Mucosa of stomach (tissue), 1 donor: ENCODE measurements around the gene EVPLL.
A peak's percentile ranks its signal among the peaks of the same experiment; 100 is the strongest.
"Not testable (repeated sequence)": the region's sequence is repeated elsewhere in the genome, so short reads cannot be mapped to it uniquely, and the experiment has no call there.

Experiments used
- H3K27me3 ChIP-seq: one replicate; pipeline ENCODE4 v1.7.0; 2013; ENCODE audit warnings: mild to moderate bottlenecking, low read length; ENCODE audit not compliant: control insufficient read depth, insufficient read depth
- H3K36me3 ChIP-seq: one replicate; pipeline ENCODE4 v1.7.0; 2013; ENCODE audit warnings: low read length; ENCODE audit not compliant: control insufficient read depth, insufficient read depth
- H3K4me1 ChIP-seq: one replicate; pipeline ENCODE4 v1.7.0; 2013; ENCODE audit warnings: mild to moderate bottlenecking, low read length; ENCODE audit not compliant: control insufficient read depth, insufficient read depth
- H3K4me3 ChIP-seq: one replicate; pipeline ENCODE4 v1.7.0; 2013; ENCODE audit warnings: low read length
- H3K9ac ChIP-seq: one replicate; pipeline ENCODE4 v1.7.0; 2013; ENCODE audit warnings: mild to moderate bottlenecking, low read length, moderate library complexity
- H3K9me3 ChIP-seq: one replicate; pipeline ENCODE4 v1.7.0; 2013; ENCODE audit warnings: mild to moderate bottlenecking, low read length, moderate library complexity; ENCODE audit not compliant: control insufficient read depth
- donor health status: Pancreatic carcinoma.

EVPLL gene

GRCh38 chr17:18377437-18378204, at the start of gene EVPLL:
EVPLL (plus strand) TSS chr17:18377778; CDS start chr17:18380938, 3,160 bp downstream.
- peaks cover 34% of the 10 kb centered on the region for H3K4me1 ChIP-seq
- H3K9me3 ChIP-seq, result no peaks in the 10 kb centered on the region
- H3K36me3 ChIP-seq, result no peaks in the 10 kb centered on the region
- H3K4me3 ChIP-seq, result no peak within 1 kb of the TSS
- peak within 1 kb of the TSS; percentile 15 for H3K9ac ChIP-seq
- peaks cover 8% of the 10 kb centered on the region for H3K27me3 ChIP-seq

GRCh38 chr17:18328643-18329204, 48.9 kb upstream of the EVPLL start:
- no peak overlapping the region for H3K9ac ChIP-seq
- peaks cover 14% of the 10 kb centered on the region for H3K36me3 ChIP-seq
- H3K27me3 ChIP-seq, result no peaks in the 10 kb centered on the region
- H3K4me1 ChIP-seq, result no peaks in the 10 kb centered on the region
- H3K4me3 ChIP-seq, result no peak overlapping the region
- H3K9me3 ChIP-seq, result no peaks in the 10 kb centered on the region

DNA sequence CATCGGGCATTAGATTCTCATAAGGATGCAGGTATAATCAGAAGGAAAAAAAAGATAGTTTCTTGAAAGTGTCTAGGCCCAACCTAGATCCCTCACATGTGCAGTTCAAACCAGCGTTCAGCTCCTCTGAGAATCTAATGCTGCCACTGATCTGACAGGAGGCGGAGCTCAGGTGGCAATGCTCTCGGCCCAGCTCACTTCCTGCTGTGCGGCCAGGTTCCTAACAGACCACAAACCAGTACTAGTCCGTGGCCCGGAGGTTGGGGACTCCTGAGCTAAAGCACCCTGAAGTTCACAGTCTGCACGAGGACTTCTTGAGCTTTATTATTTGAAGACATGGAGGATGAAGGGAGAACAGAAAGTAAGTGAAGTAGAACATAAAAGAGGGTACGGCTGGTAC, 45.7 kb upstream of the EVPLL start:
- Histone ChIP-seq H3K9ac (no peak overlapping the region), H3K4me1 (no peaks in the 10 kb centered on the region), H3K4me3 (no peak overlapping the region), H3K9me3 (no peaks in the 10 kb centered on the region), H3K27me3 (no peaks in the 10 kb centered on the region), H3K36me3 (peaks cover 6% of the 10 kb centered on the region)

DNA sequence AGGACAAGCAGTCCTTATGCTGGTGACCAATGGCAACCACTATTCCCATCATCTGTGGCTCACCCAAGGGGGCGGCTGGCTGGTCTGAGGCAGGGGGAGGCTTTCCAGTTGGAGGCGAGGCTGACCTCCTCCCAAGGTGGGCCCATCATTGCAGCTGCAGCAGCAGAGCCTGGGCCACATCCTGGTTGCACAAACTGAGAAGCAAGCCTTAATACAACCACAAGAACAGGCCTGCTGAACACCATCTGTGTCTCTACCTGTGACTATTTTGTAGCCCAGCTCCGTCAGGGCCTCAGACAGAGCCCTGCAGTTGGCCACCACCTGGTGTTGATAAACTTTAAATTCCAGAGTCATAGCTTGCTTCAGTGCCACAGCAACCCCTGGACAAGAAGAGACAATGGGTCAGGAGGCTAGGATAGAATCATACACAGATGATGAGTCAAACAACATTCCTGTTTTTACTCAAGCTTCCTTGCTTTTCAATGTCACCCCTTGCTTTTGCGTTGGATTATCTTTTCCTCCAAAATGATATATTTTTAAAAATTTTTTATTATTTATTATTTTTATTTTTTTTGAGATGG, 44.6 kb upstream of the EVPLL start:
- Histone ChIP-seq H3K36me3 (peaks cover 6% of the 10 kb centered on the region), H3K9me3 (no peaks in the 10 kb centered on the region), H3K27me3 (no peaks in the 10 kb centered on the region), H3K4me1 (no peaks in the 10 kb centered on the region), H3K4me3 (no peak overlapping the region), H3K9ac (no peak overlapping the region)

GRCh38 chr17:18338158-18338557, 39.4 kb upstream of the EVPLL start:
- H3K27me3 ChIP-seq, result not testable (repeated sequence)
- H3K36me3 ChIP-seq, result peaks cover 11% of the 10 kb centered on the region

DNA sequence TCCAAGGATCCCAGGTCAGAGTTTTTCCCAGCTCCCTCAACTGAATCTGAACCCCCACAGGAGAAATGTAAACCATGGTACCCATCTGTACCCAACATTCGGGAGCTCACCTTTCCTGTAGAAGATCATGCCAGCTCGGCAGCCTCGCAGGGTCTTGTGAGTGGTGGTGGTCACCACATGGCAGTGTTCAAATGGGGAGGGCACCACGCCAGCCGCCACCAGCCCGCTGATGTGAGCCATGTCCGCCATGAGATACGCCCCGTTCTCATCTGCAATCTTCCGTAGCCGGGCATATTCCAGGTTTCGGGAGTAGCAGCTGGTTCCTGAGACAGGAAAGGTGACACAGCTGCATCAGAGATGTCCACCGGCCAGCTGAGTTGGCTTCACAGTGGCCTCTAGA, 37.6 kb upstream of the EVPLL start:
- Histone ChIP-seq H3K36me3 (peaks cover 11% of the 10 kb centered on the region), H3K4me3 (no peak overlapping the region), H3K4me1 (no peaks in the 10 kb centered on the region)

More at GRCh38 chr17:18338158-18338557, 39.4 kb upstream of the EVPLL start:
- H3K4me1 ChIP-seq, H3K9ac ChIP-seq, H3K4me3 ChIP-seq, H3K9me3 ChIP-seq: not testable (repeated sequence)

GRCh38 chr17:18344021-18344420, 33.6 kb upstream of the EVPLL start:
- H3K4me3 ChIP-seq, result no peak overlapping the region
- H3K9ac ChIP-seq, result no peak overlapping the region
- H3K4me1 ChIP-seq, result no peaks in the 10 kb centered on the region
- no peaks in the 10 kb centered on the region for H3K27me3 ChIP-seq
- H3K36me3 ChIP-seq, result peaks cover 11% of the 10 kb centered on the region
- no peaks in the 10 kb centered on the region for H3K9me3 ChIP-seq

More for the DNA sequence above, 37.6 kb upstream of the EVPLL start:
- H3K27me3 ChIP-seq, result no peaks in the 10 kb centered on the region
- no peak overlapping the region for H3K9ac ChIP-seq
- H3K9me3 ChIP-seq, result no peaks in the 10 kb centered on the region

GRCh38 chr17:18353541-18353940, 24.0 kb upstream of the EVPLL start:
- Histone ChIP-seq H3K9me3 (no peaks in the 10 kb centered on the region), H3K27me3 (no peaks in the 10 kb centered on the region), H3K4me3 (no peak overlapping the region), H3K4me1 (no peaks in the 10 kb centered on the region), H3K36me3 (peaks cover 5% of the 10 kb centered on the region), H3K9ac (no peak overlapping the region)

GRCh38 chr17:18356624-18357023, 21.0 kb upstream of the EVPLL start:
- Histone ChIP-seq H3K4me3 (no peak overlapping the region), H3K9me3 (no peaks in the 10 kb centered on the region), H3K36me3 (peaks cover 5% of the 10 kb centered on the region), H3K27me3 (no peaks in the 10 kb centered on the region), H3K4me1 (no peaks in the 10 kb centered on the region), H3K9ac (no peak overlapping the region)

DNA sequence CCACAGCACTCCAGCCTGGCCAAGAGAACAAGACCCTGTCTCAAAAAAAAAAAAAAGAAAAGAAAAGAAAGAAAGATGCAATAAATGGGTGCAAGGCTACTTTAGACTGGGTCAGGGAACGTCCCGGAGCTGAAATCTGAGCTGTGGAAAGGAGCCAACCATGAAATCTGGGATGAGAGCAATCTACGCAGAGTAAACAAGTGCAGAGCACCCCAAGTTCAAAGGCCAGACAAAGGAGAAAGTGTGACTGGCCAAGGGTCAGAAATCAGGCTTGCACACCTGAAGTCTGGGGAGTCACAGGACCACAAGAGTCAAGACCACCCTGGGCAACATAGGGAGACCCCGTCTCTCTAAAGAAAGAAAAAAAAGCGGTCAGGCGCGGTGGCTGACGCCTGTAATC, 17.1 kb upstream of the EVPLL start:
- H3K9me3 ChIP-seq, result no peaks in the 10 kb centered on the region
- H3K4me3 ChIP-seq, result no peak overlapping the region
- no peak overlapping the region for H3K9ac ChIP-seq
- H3K27me3 ChIP-seq, result no peaks in the 10 kb centered on the region
- no peaks in the 10 kb centered on the region for H3K36me3 ChIP-seq
- peaks cover 4% of the 10 kb centered on the region for H3K4me1 ChIP-seq

- Histone ChIP-seq H3K27me3 (no peaks in the 10 kb centered on the region), H3K9ac (peak overlapping the region; percentile 79), H3K4me3 (no peak overlapping the region), H3K9me3 (no peaks in the 10 kb centered on the region), H3K36me3 (no peaks in the 10 kb centered on the region), H3K4me1 (peaks cover 4% of the 10 kb centered on the region)
Observed at GRCh38 chr17:18361837-18362697, 15.5 kb upstream of the EVPLL start.

- Histone ChIP-seq H3K9me3 (no peaks in the 10 kb centered on the region), H3K9ac (peak overlapping the region; percentile 79), H3K4me1 (peaks cover 4% of the 10 kb centered on the region), H3K27me3 (no peaks in the 10 kb centered on the region), H3K4me3 (peak overlapping the region; percentile 92), H3K36me3 (no peaks in the 10 kb centered on the region)
Observed at GRCh38 chr17:18362698-18363100, 14.9 kb upstream of the EVPLL start.
